ENCODE results near the gene PGR.
"Not testable (repeated sequence)": the region's sequence is repeated elsewhere in the genome, so short reads cannot be mapped to it uniquely, and the experiment has no call there.

The PGR gene

GRCh38 chr11:101063706-101064105, 65.9 kb downstream of the PGR start:
- DNase-seq: no peak

- no peak for DNase-seq
Observed at GRCh38 chr11:101061606-101062005, 68.0 kb downstream of the PGR start.

- no peak for DNase-seq
Observed at GRCh38 chr11:101059331-101059730, 70.3 kb downstream of the PGR start.

DNA sequence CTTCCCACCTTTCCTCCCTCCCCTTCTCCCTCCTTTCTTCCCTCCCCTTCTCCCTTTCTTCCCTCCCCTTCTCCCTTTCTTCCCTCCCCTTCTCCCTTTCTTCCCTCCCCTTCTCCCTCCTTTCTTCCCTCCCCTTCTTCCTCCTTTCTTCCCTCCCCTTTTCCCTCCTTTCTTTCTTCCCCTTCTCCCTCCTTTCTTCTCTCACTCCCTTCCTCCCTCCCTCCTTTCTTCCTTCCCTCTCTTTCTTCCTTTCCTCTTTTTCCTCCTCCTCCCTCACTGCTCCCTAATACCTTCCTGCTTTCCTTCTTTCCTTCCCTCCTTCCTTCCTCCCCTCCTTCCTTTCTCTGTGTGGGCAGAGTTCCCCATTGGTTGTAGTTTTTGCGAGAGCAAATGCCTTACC, 76.1 kb downstream of the PGR start:
- DNase-seq: no peak

DNA sequence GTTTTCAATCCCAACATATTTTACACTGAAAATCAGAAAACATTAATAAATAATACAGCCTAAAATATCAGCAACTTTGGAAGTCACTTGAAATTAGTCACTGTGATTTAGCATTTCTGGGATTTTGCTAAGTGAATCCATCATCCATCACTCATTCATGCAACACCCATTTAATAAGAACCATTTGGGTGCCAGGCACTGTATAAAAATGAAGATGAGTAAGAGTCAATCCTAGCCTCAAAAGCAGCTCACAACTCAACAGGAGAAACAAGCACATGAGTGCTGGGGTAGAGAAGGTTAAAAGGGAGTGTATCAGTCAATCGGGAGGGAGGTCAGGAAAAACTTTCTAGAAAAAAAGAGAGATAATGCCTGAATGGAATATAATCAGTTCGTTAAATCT, 77.9 kb downstream of the PGR start:
- no peak for DNase-seq

DNA sequence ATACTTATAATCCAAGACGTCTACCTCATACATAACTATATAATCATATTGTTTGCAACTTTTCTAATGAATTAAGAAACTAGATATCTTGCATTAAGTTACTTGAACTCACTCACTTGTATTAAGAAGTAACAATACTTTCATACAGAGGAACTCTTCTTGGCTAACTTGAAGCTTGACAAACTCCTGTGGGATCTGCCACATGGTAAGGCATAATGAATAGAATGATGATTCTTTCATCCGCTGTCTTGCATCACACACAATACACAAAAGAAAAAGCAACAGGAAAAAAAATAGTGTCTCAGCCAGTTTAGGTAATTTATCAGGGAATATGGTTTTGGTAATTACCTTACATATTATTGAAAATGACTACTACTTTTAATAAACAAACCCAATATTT, 79.8 kb downstream of the PGR start:
- no peak for DNase-seq

DNA sequence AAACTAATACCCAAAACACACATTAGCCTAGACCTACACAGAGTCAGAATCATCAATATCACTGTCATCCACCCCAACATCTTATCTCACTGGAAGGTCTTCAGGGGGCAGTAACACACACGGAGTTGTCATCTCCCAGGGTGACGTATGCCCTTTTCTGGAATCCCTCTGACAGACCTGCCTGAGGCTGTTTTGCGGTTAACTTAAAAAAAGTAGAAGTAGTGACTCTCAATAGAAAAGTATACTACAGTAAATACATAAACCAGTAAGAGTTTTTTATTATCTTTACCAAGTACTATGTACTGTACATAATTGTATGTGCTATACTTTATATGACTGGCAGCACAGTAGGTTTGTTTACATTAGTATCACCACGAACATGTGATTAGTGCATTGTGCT, 80.5 kb downstream of the PGR start:
- DNase-seq: no peak

- no peak for DNase-seq
Observed at GRCh38 chr11:101048479-101048878, 81.1 kb downstream of the PGR start.

DNA sequence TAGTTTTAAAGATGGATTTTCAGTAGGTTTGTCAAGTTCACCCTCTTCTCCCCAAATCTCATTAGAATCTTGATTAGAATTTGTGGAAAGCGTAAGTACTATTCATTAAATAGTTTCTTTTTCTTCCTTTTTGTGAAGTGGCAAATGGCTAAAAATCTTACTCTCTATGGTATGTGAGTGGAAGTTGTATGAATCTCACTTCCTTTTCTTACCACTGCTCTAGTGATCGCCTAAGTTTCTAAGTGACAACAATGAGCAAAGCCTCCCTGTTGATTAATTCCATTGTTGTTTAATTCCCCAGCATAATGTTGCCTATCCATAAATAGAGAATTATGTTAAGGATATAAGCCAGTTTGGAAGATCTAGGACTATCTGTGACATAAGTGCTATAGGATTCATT, 82.7 kb downstream of the PGR start:
- DNase-seq: no peak

GRCh38 chr11:101045415-101045814, 84.2 kb downstream of the PGR start:
- DNase-seq: no peak

DNA sequence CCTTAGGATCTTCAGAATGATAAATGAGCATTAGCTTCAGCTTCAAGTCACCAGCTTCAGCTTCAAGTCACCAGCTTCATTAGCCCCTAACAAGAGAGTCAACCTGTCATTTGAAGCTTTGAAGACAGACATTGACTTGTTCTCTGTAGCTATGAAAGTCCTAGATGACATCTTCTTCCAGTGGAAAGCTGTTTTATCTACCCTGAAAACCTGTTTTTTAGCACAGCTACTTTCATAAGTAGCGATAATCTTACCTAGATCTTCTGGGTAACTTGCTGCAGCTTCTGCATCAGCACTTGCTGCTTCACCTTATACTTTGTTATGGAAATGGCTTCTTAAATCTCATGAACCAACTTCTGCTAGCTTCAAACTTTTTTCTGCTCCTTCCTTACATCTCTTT, 85.7 kb downstream of the PGR start:
- no peak for DNase-seq

DNA sequence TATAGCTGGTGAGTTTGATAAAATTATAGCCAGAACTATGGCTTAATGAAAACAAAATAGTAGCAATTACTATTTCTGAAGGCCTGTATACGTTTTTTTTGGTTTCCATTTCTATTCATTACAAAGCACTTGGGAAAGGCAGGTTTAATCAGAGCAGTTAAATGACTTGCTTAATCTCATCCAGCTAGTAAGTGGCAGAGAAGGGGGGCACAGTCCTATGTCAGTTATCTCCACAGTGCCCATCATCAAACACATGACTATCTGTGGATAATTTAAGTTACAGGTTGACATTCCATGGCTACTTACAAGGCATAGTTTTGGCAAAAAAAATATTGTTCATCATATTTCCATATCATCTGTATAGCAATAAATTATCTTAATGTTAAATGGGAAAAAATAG, 93.7 kb downstream of the PGR start:
- DNase-seq: no peak

GRCh38 chr11:101034076-101034475, 95.5 kb downstream of the PGR start:
- no peak for DNase-seq

GRCh38 chr11:101032991-101033390, 96.6 kb downstream of the PGR start:
- no peak for DNase-seq

DNA sequence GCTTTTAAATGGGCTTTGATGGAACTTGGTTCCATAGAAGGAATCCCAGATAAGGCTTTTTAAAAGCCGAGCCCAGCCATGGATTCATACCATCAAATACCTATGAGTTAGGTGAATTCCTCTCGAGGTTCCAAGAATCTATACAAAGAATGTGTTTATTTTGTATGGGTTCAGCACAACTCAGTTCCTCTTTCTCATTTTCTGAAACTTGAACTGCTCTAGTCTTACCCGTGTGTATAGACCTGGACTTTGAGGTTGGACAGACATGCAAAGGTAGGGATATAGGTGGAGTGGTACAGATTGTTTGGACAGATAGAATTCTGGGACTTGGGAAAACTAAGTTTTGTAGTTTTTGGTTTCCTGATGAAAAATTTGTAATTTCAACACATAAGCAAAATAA, 97.9 kb downstream of the PGR start:
- no peak for DNase-seq

DNA sequence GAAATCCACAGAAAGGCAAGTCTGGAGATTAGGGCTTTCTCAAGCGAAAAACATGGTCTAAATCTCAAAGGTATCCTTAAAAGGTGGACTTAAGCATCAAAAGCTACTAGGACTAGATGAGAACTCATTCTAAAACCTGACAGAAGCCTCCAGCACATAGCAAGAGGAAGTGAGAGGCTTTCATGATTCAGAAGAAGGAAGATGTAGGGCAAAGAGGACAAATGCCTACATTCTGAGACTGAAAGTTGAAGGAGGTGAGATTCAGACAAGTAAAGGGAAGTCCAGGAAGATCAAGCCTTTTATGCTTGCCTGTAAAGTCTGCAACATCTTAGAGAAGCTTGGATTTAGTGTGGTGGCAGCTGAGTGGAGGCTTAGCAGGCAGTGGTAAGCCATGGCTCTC, 98.9 kb downstream of the PGR start:
- no peak for DNase-seq

DNA sequence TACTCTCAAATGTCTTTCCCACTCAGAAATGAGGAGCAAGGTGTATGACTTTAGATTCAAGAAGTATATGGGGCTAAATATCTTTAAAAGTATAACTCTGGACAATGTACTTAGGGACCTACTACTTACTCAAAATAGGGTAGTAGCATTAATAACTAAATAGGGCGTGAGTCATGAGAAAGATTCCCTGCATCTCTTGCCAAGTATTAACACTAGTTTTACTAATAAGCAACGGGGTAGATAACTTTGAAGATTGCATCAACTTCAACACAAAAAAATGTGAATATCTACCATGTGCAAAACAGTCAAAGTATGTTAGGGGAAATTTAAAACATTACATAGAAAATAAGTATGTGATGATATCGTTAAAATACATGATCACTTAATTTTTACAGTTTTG, 99.6 kb downstream of the PGR start:
- no peak for DNase-seq

- no peak for DNase-seq
Observed at GRCh38 chr11:101028644-101029043, 101.0 kb downstream of the PGR start.

- no peak for DNase-seq
Observed at GRCh38 chr11:101022256-101022655, 107.4 kb downstream of the PGR start.

DNA sequence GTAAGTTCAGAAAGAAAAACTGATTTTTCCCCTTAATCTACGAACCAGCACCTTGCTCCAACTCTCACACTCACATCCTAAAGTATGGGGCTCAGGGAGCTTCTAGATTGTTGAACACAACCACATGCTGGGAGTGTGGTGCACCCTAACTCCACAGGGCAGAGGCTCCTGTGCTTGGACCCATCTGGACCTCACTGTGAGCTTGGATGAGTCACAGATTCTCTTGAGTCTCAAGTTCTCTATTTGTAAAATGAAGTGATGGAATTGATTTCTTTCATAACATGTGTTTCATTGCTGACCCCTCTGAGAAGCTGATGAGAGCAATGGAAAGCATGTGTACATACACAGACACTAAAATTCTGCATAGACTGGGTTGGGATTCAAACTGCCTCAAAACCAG, 109.7 kb downstream of the PGR start:
- no peak for DNase-seq

DNA sequence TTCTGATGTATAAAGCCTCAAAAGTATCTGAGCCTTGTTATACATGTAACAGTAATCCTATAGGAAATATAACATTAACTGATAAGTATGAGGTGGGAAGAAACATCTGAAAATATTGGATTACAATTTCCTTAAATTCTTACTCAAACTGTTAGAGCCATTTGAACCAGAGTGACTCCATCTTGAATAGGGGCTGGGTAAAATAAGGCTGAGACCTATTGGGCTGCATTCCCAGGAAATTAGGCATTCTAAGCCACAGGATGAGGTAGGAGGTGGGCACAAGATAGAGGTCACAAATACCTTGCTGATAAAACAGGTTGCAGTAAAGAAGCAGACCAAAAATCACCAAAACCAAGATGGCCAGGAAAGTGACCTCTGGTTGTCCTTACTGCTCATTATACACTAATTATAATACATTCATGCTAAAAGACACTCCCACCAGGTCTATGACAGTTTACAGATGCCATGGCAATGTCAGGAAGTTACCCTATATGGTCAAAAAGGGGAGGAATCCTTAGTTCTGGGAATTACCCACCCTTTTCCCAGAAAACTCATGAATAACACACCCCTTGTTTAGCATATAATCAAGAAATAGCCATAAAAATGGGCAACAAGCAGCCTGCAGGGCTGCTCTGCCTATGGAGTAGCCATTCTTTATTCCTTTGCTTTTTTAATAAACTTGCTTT, 114.9 kb downstream of the PGR start:
- DNase-seq: no peak

GRCh38 chr11:101013702-101014101, 115.9 kb downstream of the PGR start:
- not testable (repeated sequence) for DNase-seq

DNA sequence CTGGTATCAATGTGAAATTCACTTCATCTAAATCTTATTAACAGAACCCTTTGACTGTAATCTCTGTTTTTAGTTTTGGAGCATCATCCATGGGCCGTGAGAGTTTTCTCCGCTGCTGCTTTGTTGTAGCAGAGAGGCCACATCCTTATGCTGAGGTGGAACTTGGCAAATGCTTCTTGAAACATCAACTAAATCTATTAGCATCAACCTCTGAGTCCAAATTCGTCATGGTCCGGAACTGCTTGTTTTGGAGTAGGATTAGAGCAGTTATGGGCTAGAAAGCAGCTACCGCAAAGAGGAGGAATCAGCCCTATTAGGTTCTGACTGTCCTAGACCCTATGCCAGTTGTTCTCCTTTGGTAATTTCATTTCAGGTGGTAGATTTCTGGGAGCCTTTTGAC, 117.7 kb downstream of the PGR start:
- no peak for DNase-seq

GRCh38 chr11:101010899-101011298, 118.7 kb downstream of the PGR start:
- DNase-seq: no peak

GRCh38 chr11:101009690-101010055, 119.9 kb downstream of the PGR start:
- DNase-seq: no peak

Data from T-helper 1 cell (primary cell).